Measurements from ENCODE around the gene GALNT9.

The GALNT9 gene

GRCh38 chr12:132312516-132312915 lies 16.9 kb downstream of the GALNT9 start:
- H3K4me3 ChIP-seq (ENCODE audit: low read depth, low read length), result no peak overlapping the region
- in situ Hi-C loops (cut with HindIII; ENCODE audit: low sequenced_read_pairs), result no loop called here
- TF ChIP-seq, protein P1, sequence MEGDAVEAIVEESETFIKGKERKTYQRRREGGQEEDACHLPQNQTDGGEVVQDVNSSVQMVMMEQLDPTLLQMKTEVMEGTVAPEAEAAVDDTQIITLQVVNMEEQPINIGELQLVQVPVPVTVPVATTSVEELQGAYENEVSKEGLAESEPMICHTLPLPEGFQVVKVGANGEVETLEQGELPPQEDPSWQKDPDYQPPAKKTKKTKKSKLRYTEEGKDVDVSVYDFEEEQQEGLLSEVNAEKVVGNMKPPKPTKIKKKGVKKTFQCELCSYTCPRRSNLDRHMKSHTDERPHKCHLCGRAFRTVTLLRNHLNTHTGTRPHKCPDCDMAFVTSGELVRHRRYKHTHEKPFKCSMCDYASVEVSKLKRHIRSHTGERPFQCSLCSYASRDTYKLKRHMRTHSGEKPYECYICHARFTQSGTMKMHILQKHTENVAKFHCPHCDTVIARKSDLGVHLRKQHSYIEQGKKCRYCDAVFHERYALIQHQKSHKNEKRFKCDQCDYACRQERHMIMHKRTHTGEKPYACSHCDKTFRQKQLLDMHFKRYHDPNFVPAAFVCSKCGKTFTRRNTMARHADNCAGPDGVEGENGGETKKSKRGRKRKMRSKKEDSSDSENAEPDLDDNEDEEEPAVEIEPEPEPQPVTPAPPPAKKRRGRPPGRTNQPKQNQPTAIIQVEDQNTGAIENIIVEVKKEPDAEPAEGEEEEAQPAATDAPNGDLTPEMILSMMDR (IDR thresholded peaks at IDR 0.05; ENCODE audit: low read depth, low read length, missing control alignments), result no peak
- no peak for DNase-seq (ENCODE audit: low read depth)

DNA sequence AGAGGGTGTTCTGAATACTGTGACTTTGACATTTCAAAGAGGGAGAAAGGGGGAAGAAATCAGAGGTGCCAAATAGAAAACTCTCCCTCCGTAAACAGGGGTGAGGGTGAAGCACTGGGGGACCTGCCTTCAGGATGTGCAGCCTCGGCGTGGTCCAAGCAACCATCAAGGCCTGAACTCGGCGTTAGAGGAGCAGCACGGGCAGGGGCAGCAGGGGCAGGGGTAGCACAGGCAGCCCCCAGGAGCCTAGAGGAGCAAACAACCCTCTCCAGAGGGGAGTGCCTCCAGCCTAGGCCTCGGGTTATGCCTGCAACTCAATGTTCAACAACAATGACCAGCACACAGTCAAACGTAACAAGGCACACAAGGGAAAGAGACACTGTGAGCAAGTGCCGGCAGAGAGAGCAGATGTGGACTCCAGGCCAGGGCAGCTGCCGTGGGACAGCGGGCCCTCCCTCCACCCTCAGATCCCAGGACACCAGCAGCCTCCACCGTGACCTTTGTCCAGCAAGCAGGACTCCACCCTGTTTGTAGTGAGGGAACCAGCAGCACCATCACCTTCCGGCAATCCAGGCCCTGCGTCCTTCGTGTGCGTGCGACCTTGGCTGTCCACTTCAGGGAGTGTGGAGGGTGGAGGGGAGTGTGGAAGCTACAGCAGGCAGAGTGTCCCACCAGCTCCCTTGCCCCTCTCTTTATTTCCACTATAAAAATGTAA lies 18.0 kb downstream of the GALNT9 start:
- in situ Hi-C loops (cut with HindIII; ENCODE audit: low sequenced_read_pairs), result no loop called here
- no peak for DNase-seq (ENCODE audit: low read depth)
- TF ChIP-seq, protein P1 (IDR thresholded peaks at IDR 0.05; ENCODE audit: low read depth, low read length, missing control alignments), result no peak
- no peak overlapping the region for H3K4me3 ChIP-seq (ENCODE audit: low read depth, low read length)

DNA sequence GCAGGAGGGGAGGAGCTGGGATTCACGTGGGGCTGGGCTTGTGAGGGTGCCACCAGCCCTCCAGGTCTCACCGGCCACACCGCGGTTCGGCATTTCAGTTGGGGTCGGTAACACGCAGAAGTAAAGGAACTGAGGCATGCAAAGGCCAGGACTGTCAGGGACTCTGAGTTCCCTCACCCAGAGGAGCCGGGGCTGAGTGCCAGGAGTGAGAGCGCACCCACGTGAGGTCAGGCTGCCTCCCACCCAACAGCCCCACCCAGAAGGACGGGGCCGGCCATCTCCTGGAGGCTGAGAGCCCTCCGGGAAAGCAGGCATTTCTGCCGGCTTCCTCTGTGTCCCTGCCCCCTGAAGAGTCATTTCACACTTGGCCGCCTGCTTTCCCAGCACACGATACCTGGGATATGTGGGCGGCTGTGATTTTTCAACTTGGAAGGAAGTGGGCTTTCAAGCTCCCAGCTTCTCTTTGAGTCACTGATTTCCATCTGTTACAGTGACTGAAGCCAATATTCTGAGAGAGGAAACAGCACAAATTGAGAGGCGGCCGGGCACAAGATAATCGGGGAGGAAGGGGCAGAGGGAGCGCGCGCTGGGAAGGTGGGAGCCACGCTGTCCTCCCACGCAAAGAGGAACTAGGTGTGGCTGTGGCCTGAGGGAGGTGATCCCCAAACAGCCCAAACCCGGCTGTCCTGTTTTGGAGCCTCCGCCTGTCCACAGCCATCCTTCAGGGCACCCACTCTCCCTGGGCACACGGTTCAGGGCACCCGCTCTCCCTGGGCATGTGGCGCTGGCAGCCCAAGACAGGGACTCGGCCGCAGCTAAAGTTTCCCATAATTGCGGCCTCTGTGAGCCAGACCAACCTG lies 19.0 kb downstream of the GALNT9 start:
- DNase-seq (ENCODE audit: low read depth), result no peak
- in situ Hi-C loops (cut with HindIII; ENCODE audit: low sequenced_read_pairs), result no loop called here
- H3K4me3 ChIP-seq (ENCODE audit: low read depth, low read length), result no peak overlapping the region
- TF ChIP-seq, protein P1 (IDR thresholded peaks at IDR 0.05; ENCODE audit: low read depth, low read length, missing control alignments), result no peak

- in situ Hi-C loops (cut with HindIII; ENCODE audit: low sequenced_read_pairs), result no loop called here
Observed at GRCh38 chr12:132309596-132310086, 19.7 kb downstream of the GALNT9 start.

GRCh38 chr12:132308853-132309595 lies 20.4 kb downstream of the GALNT9 start:
- in situ Hi-C loops (cut with HindIII; ENCODE audit: low sequenced_read_pairs), result no loop called here
- TF ChIP-seq, protein P1 (IDR thresholded peaks at IDR 0.05; ENCODE audit: low read depth, low read length, missing control alignments), result no peak
- DNase-seq (ENCODE audit: low read depth), result no peak
- H3K4me3 ChIP-seq (ENCODE audit: low read depth, low read length), result no peak overlapping the region

More at GRCh38 chr12:132309596-132310086, 19.7 kb downstream of the GALNT9 start:
- no peak overlapping the region for H3K4me3 ChIP-seq (ENCODE audit: low read depth, low read length)
- TF ChIP-seq, protein P1 (IDR thresholded peaks at IDR 0.05; ENCODE audit: low read depth, low read length, missing control alignments), result no peak
- no peak for DNase-seq (ENCODE audit: low read depth)
